Ovary (tissue), 9 donors: ENCODE measurements around the gene FARP1. TPM values are rescaled to one million over a fixed set of nuclear protein-coding genes. Genes with fewer than 3 reads are reported as not detected.

Experiments used
- DNase-seq, 5 donors: peaks; one replicate each; pipeline ENCODE4 v3.0.0-alpha.2; 2019 to 2020
- H3K27ac ChIP-seq, 2 donors: fragments of 200-600 bp; one replicate each; pipeline versions ENCODE4 v1.5.1 to v1.8.0; 2019 to 2022
- H3K27me3 ChIP-seq: fragments of 200-600 bp; one replicate; pipeline ENCODE4 v1.8.0; 2022
- H3K36me3 ChIP-seq: fragments of 200-600 bp; sonication (generic); one replicate; pipeline ENCODE4 v1.5.1; 2019
- H3K4me1 ChIP-seq: one replicate; pipeline ENCODE4 v1.8.1; 2013; ENCODE audit warnings: mild to moderate bottlenecking, moderate library complexity; ENCODE audit not compliant: insufficient read depth
- H3K4me3 ChIP-seq: fragments of 200-600 bp; sonication (generic); one replicate; pipeline ENCODE4 v1.5.1; 2017
- H3K9me3 ChIP-seq, 2 donors: fragments of 200-600 bp in 1 of 2; sonication (generic) in 1 of 2; one replicate each; pipeline versions ENCODE4 v1.5.1 to v1.8.1; 2013 to 2019; ENCODE audit warnings: mild to moderate bottlenecking in 1 of 2, moderate library complexity in 1 of 2
- CTCF ChIP-seq, 3 donors: fragments of 450-650 bp in 2 of 3; fragments of 200-600 bp in 1 of 3; IDR thresholded peaks; one replicate each; pipeline versions ENCODE4 v1.5.1 to v1.8.0; 2016 to 2022; ENCODE audit warnings: antibody characterized with exemption in 3 of 3, mild to moderate bottlenecking in 1 of 3
- EP300 ChIP-seq: sonication (generic); formaldehyde crosslinking; IDR thresholded peaks from one replicate; pipeline ENCODE4 v1.6.1; 2017; ENCODE audit warnings: antibody characterized with exemption
- POLR2A ChIP-seq: fragments of 450-650 bp; IDR thresholded peaks from one replicate; pipeline ENCODE4 v1.6.1; 2017; ENCODE audit warnings: antibody characterized with exemption, mild to moderate bottlenecking, moderate library complexity
- WGBS, 3 donors: extraction: QIAGEN DNeasy Blood & Tissue Kit in 1 of 3; methylation state at CpG; one replicate each; pipeline versions ENCODE4 v1.1.5 to v1.1.7; 2013 to 2017; 5-methylcytosine and 5-hydroxymethylcytosine counted together
- intact Hi-C, 4 donors: fragments of 100-400 bp; cut with DNase I; formaldehyde crosslinking; loops; one replicate each; pipeline versions ENCODE4 v1.11.0 to v1.15.1; 2022 to 2023
- microRNA-seq, 3 donors: library from miRNA; unstranded; fragments of <30 nt; microRNA quantifications; one replicate each; pipeline versions ENCODE4 to v1.2.0, GENCODE V29; 2019 to 2020
- polyA plus RNA-seq, 2 donors: library from polyadenylated mRNA; stranded (reverse); fragments of 200-250 nt in 1 of 2; fragments of 350-450 nt in 1 of 2; fragmentation: Illumina TruSeq in 1 of 2; extraction: RNeasy Lipid Tissue Mini Kit (QIAGEN cat#74804) in 1 of 2; gene quantifications; one replicate each; pipeline ENCODE4 v1.2.3, GENCODE V29; 2013 to 2014
- small RNA-seq: library from RNA; depleted of rRNA; stranded (forward); fragments of <200 nt; gene quantifications from one replicate; pipeline ENCODE3, GENCODE V24; 2016
- total RNA-seq, 7 donors: library from RNA; depleted of rRNA in 2 of 7; stranded (reverse); fragments of >200 nt in 2 of 7; fragmentation: NEBNext Ultra II Directional in 3 of 7; extraction: Animal tissue kit (Norgen Biotek cat#: 25700) in 3 of 7; gene quantifications; one replicate each; pipeline versions ENCODE4 v1.1.0 to v1.2.4, GENCODE V29; 2016 to 2023
- donor health status: DM: no; HTN: no; CAD: no; lungs with moderate emphysema.
- donor health status: DM: no; HTN: no; CAD: no.
- donor health status: Bipolar disorder and iron deficiency.
- donor health status: DM: yes; HTN: yes; CAD: no.
- donor health status: DM: no; HTN: no; CAD: no.
- donor health status: DM: yes; HTN: yes; CAD: no.

FARP1 gene
- total and polyA plus RNA-seq, 9 donors: 10.2 to 90.1 (median 35.6) TPM

DNA sequence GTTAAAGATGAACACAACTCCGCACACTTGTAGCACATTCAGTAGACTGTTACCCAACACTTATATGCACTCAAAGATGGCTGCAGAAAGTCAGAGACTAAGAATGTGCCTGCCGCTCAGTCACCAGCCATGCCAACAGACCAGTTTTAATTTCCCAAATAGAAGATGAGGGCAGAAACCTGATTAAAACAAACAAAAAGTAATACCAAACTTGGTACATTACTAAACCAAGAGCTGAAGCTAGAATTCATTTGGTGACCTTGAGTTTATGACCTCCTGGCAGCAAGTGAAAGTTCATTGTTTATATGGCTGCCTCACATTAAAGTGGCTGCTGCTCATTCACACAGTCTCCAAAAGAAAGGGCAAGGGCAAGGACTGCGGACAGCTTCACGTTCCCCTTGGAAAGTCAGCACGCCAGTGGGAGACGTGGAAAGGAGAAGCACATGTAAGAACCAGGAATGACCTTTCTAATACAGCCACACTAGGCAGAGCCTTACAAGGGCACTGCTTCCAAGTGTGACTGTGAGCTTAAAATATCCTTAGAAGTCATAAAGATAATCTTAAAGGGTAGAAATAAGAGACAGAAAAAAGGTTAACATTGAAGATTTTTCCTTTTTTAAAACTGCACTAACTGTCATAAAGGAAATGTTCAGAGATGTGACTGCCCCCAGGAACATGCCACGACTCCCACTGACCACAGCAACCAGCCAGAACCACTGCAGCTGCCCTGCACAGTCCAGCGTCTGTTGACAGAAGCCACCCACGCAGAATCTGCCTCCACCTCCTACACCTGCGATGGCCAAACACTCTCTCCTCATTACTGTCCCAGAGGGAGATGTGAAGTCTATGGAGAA lies 360.5 kb downstream of the FARP1 start:
- no peaks in the 10 kb centered on the region for H3K27me3 ChIP-seq
- no peak overlapping the region for H3K4me3 ChIP-seq
- peaks cover 30% of the 10 kb centered on the region for H3K4me1 ChIP-seq
- WGBS, 3 donors: 19 to 23% (median 20%) methylated on average over 10 of the region's 10 CpGs
- H3K36me3 ChIP-seq: no peaks in the 10 kb centered on the region
- intact Hi-C loops: loop anchor here in 1 of 4 donors (10.0 kb wide), 1 partner anchor 61 kb away; no protein-coding TSS in a partner anchor
- H3K27ac ChIP-seq: peak overlapping the region in 1 of 2 donors; percentile 46
- H3K9me3 ChIP-seq: no peaks in the 10 kb centered on the region
- no peak for TF ChIP-seq CTCF (IDR thresholded peaks at IDR 0.05)
- TF ChIP-seq POLR2A: no peak
- no peak for TF ChIP-seq EP300
- no peak for DNase-seq

GRCh38 chr13:98504029-98504351 lies 361.1 kb downstream of the FARP1 start:
- TF ChIP-seq POLR2A (no peak), EP300 (no peak), CTCF (IDR thresholded peaks at IDR 0.05) (no peak)
- Histone ChIP-seq H3K4me1 (peaks cover 30% of the 10 kb centered on the region), H3K27ac (peak overlapping the region in 1 of 2 donors; percentile 46), H3K36me3 (no peaks in the 10 kb centered on the region), H3K4me3 (no peak overlapping the region), H3K9me3 (no peaks in the 10 kb centered on the region), H3K27me3 (no peaks in the 10 kb centered on the region)
- WGBS, 3 donors: 0 to 6% (median 2%) methylated on average over 1 of the region's 1 CpG
- no peak for DNase-seq
- intact Hi-C loops: loop anchor here in 1 of 4 donors (10.0 kb wide), 1 partner anchor 61 kb away; no protein-coding TSS in a partner anchor

- H3K27me3 ChIP-seq: no peaks in the 10 kb centered on the region
- no peak for DNase-seq
- TF ChIP-seq POLR2A: no peak
- TF ChIP-seq EP300: no peak
- TF ChIP-seq CTCF (IDR thresholded peaks at IDR 0.05): no peak
- 62 to 75% (median 65%) methylated on average over 12 of the region's 12 CpGs for WGBS, 3 donors
- peaks cover 30% of the 10 kb centered on the region for H3K4me1 ChIP-seq
- no peaks in the 10 kb centered on the region for H3K9me3 ChIP-seq
- H3K4me3 ChIP-seq: no peak overlapping the region
- peak overlapping the region in 1 of 2 donors; percentile 46 for H3K27ac ChIP-seq
- intact Hi-C loops: loop anchor here in 1 of 4 donors (10.0 kb wide), 1 partner anchor 60 kb away; no protein-coding TSS in a partner anchor
- no peaks in the 10 kb centered on the region for H3K36me3 ChIP-seq
Observed at GRCh38 chr13:98504371-98504963, 361.6 kb downstream of the FARP1 start.

Small RNAs within 50 kb of the gene (microRNA-seq; reads per million reads assigned to microRNA genes)
- gene MIR3170: 0 reads per million in 3 donors

Small RNAs within 50 kb of the gene (small RNA-seq; reads per million reads assigned to genes)
- gene MIR3170: not detected

Other genes with a start within 250 kb of the FARP1 start
- 100 to 1,000 TPM in 6 of 7 donors, 10 to 100 TPM in 1; 91.0 to 200 (median 141) TPM for gene IPO5, start 189.4 kb upstream of the FARP1 start, total RNA-seq
- 100 to 1,000 TPM in 1 of 2 donors, 10 to 100 TPM in 1; 53.9 to 113 TPM for gene IPO5, start 189.4 kb upstream of the FARP1 start, polyA plus RNA-seq
- not detected for gene RNF113B, start 34.2 kb downstream of the FARP1 start, total RNA-seq
- under 1 TPM in 1 of 2 donors, not detected in 1; 0.05 TPM for gene RNF113B, start 34.2 kb downstream of the FARP1 start, polyA plus RNA-seq